ENCODE results near the gene ARHGEF16.

DNA sequence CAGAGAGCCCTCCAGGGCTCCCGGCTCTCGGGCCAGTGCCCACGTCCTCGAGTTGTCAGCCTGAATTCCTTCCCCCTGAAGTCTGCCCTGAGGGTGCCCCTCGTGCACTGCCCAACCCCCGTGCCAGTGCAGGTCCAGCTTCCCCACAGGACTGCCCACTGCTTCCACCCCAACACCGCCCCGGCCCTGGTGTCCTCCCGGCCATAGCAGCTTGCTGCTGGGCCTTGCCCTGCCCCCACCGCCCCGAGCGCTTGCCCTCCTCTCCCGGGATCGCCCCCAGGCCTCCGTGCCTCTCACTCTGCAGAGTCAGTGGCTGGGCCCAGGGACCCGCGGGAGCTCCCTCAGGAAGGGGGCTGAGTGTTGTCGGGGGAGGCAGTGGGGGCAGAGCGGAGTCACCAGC is 24.1 kb upstream of the ARHGEF16 start:
- TF ChIP-seq, protein P1, sequence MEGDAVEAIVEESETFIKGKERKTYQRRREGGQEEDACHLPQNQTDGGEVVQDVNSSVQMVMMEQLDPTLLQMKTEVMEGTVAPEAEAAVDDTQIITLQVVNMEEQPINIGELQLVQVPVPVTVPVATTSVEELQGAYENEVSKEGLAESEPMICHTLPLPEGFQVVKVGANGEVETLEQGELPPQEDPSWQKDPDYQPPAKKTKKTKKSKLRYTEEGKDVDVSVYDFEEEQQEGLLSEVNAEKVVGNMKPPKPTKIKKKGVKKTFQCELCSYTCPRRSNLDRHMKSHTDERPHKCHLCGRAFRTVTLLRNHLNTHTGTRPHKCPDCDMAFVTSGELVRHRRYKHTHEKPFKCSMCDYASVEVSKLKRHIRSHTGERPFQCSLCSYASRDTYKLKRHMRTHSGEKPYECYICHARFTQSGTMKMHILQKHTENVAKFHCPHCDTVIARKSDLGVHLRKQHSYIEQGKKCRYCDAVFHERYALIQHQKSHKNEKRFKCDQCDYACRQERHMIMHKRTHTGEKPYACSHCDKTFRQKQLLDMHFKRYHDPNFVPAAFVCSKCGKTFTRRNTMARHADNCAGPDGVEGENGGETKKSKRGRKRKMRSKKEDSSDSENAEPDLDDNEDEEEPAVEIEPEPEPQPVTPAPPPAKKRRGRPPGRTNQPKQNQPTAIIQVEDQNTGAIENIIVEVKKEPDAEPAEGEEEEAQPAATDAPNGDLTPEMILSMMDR (IDR thresholded peaks at IDR 0.05; ENCODE audit: insufficient read depth, low read depth, low read length) = no peak
- TF ChIP-seq EZH2 (IDR thresholded peaks at IDR 0.05; ENCODE audit: insufficient read depth, low read length) = no peak
